ENCODE measurements around the gene MTERF4.
A peak's percentile ranks its signal among the peaks of the same experiment; 100 is the strongest.

MTERF4 gene

DNA sequence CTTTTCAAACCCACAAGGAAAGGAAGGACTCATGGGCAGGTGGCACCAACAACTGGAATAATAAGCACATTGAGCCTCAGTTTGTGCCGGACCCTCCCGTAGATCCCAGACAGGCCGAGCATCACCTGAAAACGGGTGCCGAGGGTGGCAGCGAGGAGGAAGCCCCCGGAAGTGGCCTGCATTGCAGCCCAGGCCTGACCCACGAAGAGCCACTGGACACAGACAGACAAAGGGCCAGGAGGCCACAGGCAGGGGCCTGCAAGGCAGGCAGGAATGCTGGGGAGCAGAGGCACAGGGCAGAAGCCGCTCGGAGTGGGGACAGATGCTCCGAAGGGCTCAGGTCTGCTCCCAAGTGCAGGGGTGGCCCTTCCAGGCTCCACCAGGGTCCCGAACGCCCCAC is 31.7 kb downstream of the MTERF4 start:
- DNase-seq (ENCODE audit: low read depth, low spot score), result no peak

DNA sequence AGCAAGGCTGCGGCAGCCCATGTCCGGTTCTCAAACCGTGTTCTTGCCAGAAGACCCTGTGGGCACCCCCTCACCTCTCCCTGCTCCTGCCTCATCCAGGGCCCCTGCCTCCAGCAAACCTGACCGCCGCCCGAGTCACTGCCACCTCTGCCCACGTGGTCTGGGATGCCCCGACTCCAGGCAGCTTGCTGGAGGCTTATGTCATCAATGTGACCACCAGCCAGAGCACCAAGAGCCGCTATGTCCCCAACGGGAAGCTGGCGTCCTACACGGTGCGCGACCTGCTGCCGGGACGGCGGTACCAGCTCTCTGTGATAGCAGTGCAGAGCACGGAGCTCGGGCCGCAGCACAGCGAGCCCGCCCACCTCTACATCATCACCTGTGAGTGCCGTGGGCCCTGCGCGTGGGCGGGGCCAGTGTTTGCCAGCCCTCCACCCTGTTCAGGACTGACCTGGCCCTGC is 32.2 kb downstream of the MTERF4 start:
- no peak for DNase-seq (ENCODE audit: low read depth, low spot score)

DNA sequence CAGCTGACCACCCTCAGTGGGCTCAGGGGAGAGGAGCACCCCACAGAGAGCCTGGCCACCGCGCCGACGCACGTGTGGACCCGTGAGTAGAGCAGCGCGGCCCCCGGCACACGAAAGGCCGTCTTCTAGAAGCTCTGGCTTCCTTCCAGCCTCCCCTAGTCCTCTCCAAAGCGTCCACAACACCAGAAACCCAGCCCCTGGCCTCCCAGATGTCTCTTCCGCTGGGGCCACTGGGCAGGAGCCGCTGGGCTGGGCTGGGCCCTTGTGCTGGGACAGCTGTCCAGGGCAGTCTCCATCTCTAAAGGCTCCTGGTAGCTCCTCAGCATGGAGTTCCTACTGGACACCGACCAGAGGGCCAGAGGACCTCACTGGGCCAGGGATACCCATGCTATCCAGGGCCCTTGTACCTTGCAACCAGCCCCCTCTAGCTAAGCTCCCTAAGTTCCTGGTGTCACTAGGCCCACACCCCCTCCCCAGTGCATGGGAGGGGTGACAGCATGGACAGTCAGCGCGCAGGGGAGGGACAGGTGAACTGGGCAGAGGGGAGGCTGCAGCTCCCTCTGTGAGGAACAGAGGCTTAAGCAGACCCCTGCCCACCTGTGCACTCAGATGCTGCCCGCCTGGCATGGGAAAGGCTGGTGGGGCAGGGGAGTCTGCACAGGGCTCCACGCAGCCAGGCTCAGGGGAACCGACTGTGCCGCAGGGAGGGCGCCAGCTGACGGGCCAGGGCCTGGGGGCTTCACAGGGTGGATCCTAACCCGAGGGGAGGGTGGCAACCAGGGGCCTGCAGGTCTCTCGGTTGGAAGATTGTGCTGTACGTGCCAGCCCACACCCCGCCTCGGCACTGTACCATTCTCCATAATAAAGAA is 32.9 kb downstream of the MTERF4 start:
- DNase-seq (ENCODE audit: low read depth, low spot score), result no peak

DNA sequence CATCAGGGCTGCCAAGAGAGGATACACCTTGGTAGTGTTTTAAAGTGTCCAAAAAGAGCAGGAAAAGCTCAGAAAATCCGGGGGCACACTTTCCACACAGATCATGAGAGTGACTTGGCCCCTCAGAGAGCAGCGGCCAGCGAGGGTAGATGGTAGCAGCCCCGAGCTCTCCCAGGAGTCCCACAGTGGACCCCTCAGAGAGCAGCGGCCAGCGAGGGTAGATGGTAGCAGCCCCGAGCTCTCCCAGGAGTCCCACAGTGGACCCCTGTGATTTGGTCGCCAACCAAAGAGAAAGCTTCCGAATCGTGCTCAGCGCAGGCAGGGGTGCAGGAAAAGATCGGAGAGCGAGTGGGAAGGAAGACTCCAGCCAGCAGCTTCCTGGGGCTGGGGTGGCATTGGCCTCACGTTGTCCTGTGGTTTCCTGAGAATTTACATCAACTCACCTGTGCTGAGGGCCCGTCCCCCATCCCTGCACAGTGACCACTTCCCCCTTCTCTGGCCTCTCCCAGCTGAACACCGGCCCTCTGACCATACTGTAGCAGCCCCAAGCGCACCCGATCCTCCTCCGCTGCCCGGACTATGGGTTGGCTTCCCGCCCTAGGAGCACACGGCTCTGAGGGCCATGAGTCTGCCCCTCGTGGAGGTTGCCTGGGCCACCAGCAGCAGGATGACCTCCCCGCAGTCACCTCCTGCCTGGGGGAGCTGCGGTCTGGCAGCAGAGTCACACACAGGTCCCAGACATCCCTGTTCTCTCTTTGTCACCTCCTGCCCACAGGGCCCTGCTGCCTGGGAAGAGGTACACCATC is 33.7 kb downstream of the MTERF4 start:
- no peak for DNase-seq (ENCODE audit: low read depth, low spot score)

DNA sequence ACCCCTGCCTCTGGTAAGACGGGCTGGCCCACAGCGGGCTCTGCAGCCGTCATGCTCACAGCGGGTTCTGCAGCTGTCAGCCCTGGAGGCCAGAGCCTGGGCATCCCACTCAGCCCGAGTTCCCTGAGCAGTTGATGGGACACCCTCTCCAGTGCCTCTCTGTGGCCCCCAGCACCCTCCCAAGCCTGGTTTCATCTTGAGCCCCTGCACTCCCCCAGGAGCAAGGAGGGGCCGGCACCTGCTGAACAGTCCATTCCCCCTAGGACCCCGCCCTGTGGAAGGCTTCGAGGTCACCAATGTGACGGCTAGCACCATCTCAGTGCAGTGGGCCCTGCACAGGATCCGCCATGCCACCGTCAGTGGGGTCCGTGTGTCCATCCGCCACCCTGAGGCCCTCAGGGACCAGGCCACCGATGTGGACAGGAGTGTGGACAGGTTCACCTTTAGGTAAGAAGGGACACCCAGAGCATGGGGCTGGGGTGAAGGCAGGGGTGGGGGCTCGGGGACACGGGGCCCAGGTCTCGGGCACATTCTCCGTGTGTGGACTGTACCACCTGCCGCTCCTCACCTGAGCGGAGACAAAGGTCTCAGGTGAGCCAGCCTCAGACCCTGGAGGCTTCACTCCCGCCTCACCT is 34.5 kb downstream of the MTERF4 start:
- DNase-seq (ENCODE audit: low read depth, low spot score), result no peak

DNA sequence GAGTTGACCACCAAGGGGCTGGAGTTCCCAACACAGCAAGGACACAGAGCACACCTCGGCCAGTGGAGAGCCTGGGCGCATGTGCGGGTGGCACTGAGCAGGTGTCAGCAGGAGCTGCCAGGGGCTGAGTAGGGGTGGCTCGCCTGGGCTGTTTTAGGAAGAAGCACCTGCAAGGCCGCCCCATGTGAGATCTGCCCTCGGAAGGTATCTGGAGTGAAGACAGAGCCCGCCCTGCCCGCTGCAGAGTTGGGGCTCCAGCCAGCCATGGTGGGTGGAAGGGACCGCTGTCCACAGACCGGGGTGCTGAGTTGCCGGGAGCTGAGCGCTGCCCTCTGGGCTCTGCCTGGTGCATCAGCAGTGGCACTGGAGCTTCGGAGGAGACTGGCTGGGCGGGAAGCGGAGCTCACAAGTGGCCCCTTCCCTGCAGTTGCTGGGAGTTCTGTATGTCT is 35.2 kb downstream of the MTERF4 start:
- DNase-seq (ENCODE audit: low read depth, low spot score), result peak; percentile 54

DNA sequence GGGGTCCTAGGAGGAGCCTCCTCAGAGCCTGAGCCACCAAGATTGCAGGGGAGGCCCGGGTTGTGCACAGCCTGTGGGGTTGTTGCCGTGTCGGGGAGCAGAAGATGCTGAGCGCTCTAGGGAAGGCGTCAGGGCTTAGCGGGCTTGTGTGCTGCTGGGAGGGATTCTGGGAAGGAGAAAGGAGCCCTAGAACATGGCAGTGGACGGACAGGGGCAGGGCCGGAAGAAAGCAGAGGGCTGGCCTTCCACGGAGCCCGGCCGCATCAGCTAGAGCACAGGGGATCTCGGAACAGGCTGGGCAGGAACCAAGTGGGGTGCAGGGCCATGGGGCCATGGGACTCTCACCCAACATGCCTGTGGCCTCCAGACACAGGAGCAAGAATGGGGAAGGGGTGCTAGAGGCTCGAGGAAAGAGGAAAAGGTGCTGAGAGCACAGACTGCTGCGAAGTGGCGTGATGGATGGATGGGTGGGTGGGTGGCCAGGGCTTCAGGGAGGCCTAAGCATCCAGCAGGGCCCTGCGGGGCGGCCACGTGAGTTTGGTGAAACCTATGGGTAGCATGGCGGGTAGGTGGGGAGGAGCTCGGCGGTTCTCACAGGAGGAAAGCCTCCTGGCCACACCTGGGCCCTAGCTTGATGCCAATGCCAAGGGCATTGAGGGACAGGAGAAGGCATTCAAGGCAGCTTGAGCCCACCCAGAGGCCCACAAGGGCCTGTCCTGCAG is 35.8 kb downstream of the MTERF4 start:
- no peak for DNase-seq (ENCODE audit: low read depth, low spot score)

DNA sequence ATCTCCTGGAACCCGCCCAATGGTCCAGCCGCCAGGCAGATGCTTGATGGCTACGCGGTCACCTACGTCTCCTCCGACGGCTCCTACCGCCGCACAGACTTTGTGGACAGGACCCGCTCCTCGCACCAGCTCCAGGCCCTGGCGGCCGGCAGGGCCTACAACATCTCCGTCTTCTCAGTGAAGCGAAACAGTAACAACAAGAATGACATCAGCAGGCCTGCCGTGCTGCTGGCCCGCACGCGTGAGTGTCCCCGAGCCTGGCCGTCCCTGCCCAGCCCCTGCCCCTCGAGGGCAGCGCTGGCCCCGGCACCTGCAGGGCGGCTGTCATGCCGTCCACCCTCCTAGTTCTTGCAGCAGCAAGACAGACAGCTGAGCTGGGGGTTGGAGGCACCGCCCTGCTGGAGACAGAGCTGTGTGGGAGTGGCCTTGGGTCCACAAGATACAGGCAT is 36.7 kb downstream of the MTERF4 start:
- no peak for DNase-seq (ENCODE audit: low read depth, low spot score)

DNA sequence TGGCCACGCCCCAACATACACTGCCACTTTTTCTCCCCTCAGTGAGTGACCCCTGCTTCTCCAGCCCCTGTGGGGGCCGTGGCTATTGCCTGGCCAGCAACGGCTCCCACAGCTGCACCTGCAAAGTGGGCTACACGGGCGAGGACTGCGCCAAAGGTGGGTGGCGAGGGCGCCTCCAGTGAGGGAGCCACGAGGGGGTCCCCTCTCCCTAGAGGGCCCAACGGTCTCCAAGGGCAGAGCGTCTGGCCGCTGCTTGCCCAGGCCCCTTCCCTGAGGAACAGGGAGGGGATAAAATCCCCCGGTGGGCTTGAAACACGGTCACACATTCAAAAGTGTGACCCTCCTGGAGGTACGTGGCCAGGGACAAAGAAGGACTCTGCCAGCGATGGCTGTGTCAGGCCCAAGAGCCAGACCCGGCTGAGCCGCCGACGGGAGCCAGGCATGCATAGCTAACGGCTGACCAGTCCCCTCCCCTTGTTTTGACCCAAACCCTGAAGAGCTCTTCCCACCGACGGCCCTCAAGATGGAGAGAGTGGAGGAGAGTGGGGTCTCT is 37.2 kb downstream of the MTERF4 start:
- no peak for DNase-seq (ENCODE audit: low read depth, low spot score)

DNA sequence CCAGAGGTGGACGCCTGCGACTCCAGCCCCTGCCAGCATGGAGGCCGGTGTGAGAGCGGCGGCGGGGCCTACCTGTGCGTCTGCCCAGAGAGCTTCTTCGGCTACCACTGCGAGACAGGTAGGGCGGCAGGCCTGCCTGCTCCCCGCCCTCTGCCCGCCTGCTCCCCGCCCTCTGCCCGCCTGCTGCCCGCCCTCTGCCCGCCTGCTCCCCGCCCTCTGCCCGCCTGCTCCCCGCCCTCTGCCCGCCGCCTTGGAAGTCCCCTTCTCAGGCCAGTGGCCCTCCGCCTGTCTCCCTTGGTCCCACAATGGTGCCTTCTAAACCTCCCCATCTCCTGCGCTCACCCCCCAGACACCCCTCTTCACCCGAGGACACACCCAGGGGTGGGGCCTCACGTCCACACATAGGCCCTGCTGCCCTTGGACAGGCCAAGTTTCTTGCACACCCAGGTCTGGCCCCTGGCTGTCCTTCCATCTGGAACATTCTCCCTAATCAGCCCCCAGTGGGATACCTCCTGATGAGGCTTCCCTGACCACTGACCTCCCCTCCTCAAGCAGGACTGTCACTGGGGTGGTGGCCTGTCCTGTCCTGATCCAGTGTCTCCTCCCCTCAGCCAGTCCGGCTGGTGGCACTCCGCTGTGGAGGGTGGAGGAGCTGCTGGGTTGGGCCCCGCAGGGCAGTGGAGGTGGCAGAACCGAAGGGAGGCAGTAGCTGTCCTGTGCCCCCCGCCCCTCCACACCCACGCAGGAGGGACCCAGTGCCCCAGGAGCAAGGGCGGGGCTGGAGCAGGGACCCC is 37.9 kb downstream of the MTERF4 start:
- peak; percentile 17 for DNase-seq (ENCODE audit: low read depth, low spot score)

DNA sequence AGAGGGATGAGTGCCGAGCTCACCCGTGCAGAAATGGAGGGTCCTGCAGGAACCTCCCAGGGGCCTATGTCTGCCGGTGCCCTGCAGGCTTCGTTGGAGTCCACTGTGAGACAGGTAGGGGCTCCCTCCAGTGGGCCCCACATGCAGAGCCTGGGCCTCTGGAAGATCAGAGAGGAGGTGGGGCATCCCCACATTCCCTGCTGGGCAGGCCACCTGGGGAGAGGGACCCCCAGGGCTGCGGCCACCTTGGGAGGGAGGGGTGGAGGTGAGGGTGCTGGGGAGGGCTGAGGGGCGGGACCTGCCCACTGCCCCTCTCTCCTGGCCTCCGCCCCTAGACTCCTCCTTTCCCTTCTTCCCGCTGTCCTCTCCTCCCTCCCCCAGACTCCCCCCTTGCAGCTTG is 38.5 kb downstream of the MTERF4 start:
- DNase-seq (ENCODE audit: low read depth, low spot score), result no peak

DNA sequence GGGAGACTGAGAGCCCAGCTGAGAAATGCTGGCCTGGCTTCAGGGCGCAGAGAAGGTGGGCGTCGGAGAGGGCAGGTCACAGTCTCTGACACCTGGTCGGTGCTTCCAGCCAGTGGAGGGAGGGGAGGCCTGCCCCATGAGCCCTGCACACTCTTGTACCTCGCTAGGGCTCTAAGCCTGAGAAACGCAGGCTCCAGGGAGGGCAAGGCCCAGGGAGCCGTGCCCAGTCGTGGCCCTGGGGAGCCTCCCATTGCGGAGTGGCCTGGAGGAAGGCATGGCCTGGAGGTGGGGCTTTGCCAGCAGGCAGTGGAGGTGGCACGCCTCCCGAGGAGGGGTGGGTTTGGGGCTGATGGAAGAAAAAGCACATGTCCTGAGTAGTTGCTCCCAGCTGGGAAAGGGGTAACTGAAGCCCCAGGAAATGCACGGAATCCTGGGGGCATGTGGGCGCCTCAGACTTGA is 39.0 kb downstream of the MTERF4 start:
- no peak for DNase-seq (ENCODE audit: low read depth, low spot score)

DNA sequence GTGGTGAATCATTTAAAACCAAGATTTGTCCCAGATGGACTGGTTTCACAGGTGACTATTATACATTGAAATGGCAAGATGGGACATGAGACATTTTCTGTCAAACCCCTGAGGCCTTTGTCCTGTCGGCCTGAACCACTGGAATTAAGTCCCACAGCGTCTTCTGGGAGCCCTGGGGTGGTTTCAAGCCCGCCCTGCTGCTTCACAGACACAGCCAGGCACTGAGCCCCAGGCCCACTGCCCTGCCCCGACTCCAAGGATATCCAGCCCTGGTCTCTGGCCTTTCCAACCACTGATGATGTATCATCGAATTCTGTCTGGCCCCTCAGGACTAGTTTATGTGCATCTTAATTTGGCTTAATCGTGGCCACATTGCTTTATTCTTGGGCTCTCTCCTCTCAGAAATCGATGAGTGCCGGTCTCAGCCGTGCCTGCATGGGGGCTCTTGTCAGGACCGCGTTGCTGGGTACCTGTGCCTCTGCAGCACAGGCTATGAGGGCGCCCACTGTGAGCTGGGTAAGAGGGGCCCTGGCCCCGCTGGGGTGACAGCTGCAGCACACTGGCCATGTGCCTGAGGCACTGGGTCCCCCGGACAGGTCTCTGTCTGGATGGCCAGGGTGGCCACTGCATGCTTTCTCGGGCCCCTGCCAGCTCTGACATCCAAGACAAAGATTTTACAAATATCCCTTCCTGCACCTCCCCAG is 39.5 kb downstream of the MTERF4 start:
- DNase-seq (ENCODE audit: low read depth, low spot score), result no peak

DNA sequence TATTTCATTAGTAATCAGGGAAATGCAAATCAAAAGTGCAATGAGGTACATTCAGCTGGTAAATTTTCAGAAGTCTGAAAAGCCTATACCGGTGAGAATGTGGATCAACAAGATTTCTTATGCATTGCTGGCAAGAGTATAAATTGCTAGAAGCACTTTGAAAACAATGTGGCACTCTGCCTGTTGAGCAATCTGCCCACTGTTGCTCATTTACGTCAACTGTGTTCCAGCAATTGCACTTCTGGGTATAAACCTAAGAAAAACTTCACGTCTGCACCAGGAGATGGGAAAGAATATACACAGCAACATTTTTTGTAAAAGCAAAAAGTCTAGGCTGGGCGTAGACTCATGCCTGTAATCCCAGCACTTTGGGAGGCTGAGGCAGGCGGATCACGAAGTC is 40.8 kb downstream of the MTERF4 start:
- DNase-seq (ENCODE audit: low read depth, low spot score), result no peak

DNA sequence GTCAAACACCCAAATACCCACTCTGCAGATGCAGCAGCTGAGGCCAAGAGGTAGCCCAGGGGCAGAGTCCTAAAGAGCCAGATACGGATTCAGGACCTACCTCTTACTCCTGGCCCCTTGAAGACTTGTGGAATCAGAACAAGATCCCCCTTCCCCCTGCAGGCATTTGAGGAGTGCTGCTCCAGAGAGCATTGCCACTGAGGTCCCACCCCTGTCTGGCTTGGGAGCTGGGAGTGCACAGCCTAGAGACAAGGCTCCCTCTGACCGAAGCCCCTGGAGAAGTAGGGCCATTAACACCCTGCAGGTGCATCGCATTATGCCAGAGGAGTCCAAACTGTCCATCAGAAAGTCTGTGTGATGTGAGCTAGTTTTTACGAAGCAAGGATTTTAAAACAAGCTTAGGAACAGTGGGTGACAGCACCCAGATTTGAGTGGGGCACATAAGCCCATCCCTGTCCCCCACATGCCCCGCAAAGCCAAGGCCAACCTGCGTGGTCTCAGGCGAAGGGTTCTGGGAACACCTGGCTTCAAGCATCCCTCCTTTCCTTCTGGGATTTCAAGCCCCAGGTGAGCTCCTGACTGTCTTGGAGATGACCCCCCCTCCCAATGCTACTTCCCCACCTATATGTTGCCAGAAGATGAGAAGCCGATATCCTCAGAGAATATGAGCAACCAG is 48.4 kb downstream of the MTERF4 start:
- no peak for DNase-seq (ENCODE audit: low read depth, low spot score)

DNA sequence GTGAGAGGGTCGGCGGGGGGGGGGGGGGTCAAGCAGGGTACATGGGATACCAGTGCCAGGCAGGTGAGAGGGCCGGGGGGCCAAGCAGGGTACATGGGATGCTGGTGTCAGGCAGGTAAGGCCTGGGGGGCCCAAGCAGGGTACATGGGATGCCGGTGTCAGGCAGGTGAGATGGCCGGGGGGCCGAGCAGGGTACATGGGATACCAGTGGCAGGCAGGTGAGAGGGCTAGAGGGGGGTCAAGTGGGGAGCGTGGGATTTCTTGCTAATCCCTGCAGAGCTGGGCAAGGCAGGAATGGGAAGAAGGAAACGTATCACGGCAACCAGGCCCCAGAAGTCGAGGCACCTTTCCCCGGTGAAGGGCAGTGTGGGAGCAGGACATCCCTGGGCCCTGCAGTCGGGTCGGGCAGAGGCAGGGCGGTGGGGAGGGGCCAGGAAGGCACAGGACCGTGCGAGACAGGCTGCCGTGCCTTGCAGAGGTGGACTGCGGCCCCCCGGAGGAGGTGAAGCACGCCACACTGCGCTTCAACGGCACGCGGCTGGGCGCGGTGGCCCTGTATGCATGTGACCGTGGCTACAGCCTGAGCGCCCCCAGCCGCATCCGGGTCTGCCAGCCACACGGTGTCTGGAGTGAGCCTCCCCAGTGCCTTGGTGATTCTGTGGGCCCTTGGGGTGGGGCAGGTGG is 49.3 kb downstream of the MTERF4 start:
- no peak for DNase-seq (ENCODE audit: low read depth, low spot score)

DNA sequence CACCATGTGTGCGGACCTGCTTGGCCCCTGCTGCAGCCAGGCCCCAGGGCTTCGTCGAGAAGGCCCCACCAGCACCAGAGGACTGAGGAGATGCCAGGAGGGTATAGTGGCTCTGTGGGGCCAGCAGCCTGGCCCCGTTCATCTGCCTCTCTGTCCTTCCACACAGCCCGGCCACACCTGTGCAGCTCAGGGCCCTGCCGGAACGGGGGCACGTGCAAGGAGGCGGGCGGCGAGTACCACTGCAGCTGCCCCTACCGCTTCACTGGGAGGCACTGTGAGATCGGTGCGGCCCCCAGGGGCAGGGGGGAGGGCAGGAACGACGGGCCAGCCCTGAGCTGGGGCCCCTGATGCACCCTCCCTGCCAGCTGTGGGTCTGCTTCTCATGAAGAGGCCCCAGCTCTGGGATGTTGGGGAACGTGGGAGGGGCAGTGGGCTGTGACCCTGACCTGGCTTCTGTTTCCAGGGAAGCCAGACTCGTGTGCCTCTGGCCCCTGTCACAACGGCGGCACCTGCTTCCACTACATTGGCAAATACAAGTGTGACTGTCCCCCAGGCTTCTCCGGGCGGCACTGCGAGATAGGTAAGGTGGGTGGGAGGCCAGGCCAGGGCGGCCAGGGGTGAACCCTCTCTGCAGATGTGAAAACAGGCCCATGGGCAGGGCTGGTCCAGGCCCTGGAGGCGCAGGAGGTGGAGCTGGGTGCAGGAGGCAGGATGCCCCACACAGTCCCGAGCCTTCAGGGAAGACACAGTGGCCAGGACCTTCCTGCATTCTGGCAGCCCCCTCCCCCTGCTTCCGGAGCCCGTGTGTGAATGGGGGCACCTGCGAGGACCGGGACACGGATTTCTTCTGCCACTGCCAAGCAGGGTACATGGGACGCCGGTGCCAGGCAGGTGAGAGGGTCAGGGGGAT is 50.3 kb downstream of the MTERF4 start:
- DNase-seq (ENCODE audit: low read depth, low spot score), result no peak

Data from astrocyte of the hippocampus (primary cell).